ENCODE data around the gene ARPC3.
"Not testable (repeated sequence)": the region's sequence is repeated elsewhere in the genome, so short reads cannot be mapped to it uniquely, and the experiment has no call there.

Gene ARPC3

GRCh38 chr12:110449799-110450497, at the start of gene ARPC3:
ARPC3 (minus strand) TSS chr12:110450337; CDS start chr12:110450260, 77 bp downstream.
- DNase-seq, result peak; percentile 94

GRCh38 chr12:110498984-110499706, 49.0 kb upstream of the ARPC3 start:
- no peak for DNase-seq

- DNase-seq, result no peak
Measured at GRCh38 chr12:110475426-110475825, 25.3 kb upstream of the ARPC3 start.

- peak; percentile 91 for DNase-seq
Measured at GRCh38 chr12:110468214-110469048, 18.3 kb upstream of the ARPC3 start, which contains the start of the genes FAM216A and GPN3. FAM216A (plus strand) TSS chr12:110468845; CDS start chr12:110468876, 31 bp downstream. GPN3 (minus strand) TSS chr12:110468257; CDS start chr12:110468203, 54 bp downstream.

- DNase-seq, result no peak
Measured at GRCh38 chr12:110467847-110468213, 17.7 kb upstream of the ARPC3 start.

- DNase-seq, result no peak
Measured at GRCh38 chr12:110466791-110467190, 16.7 kb upstream of the ARPC3 start.

- DNase-seq, result not testable (repeated sequence)
Measured at GRCh38 chr12:110465765-110466164, 15.6 kb upstream of the ARPC3 start.

- no peak for DNase-seq
Measured at GRCh38 chr12:110465024-110465423, 14.9 kb upstream of the ARPC3 start.

GRCh38 chr12:110461189-110461588, 11.1 kb upstream of the ARPC3 start:
- DNase-seq, result not testable (repeated sequence)

- DNase-seq, result no peak
Measured at GRCh38 chr12:110458756-110459155, 8.6 kb upstream of the ARPC3 start.

GRCh38 chr12:110453569-110454296, 3.6 kb upstream of the ARPC3 start:
- DNase-seq, result no peak

GRCh38 chr12:110451263-110451662, 1.1 kb upstream of the ARPC3 start:
- no peak for DNase-seq

- no peak for DNase-seq
Measured at GRCh38 chr12:110444455-110444854, 5.7 kb downstream of the ARPC3 start.

- no peak for DNase-seq
Measured at GRCh38 chr12:110436231-110436630, 13.9 kb downstream of the ARPC3 start.

- DNase-seq, result no peak
Measured at GRCh38 chr12:110431957-110432587, 18.1 kb downstream of the ARPC3 start.

GRCh38 chr12:110429676-110430075, 20.5 kb downstream of the ARPC3 start:
- DNase-seq, result not testable (repeated sequence)

- DNase-seq, result no peak
Measured at GRCh38 chr12:110426406-110426805, 23.7 kb downstream of the ARPC3 start.

- DNase-seq, result no peak
Measured at GRCh38 chr12:110424237-110424636, 25.9 kb downstream of the ARPC3 start.

GRCh38 chr12:110421701-110422100, 28.4 kb downstream of the ARPC3 start:
- DNase-seq, result no peak

- no peak for DNase-seq
Measured at GRCh38 chr12:110421159-110421661, 28.9 kb downstream of the ARPC3 start.

- not testable (repeated sequence) for DNase-seq
Measured at GRCh38 chr12:110420644-110421043, 29.5 kb downstream of the ARPC3 start.

GRCh38 chr12:110417113-110417512, 33.0 kb downstream of the ARPC3 start:
- DNase-seq, result not testable (repeated sequence)

All from stimulated activated naive CD4-positive, alpha-beta T cell treated with Interleukin-2 at 50 U/mL for 16 hours (primary cell).